SK-N-SH (cell line): ENCODE measurements around the gene ZNG1F.
"Not testable (repeated sequence)": the region's sequence is repeated elsewhere in the genome, so short reads cannot be mapped to it uniquely, and the experiment has no call there.

ENCODE experiments used
- CHD2 ChIP-seq: fragments of 150-350 bp; IDR thresholded peaks from 2 replicates; pipeline ENCODE4 v1.6.1; 2018; ENCODE audit warnings: low read length; ENCODE audit not compliant: partially characterized antibody
- ELF1 ChIP-seq: IDR thresholded peaks from 2 replicates; pipeline ENCODE4 v1.4.0; 2012
- EP300 ChIP-seq, 2 experiments: IDR thresholded peaks; 2 replicates each; pipeline versions ENCODE4 v1.4.0 to v1.6.1; 2012; ENCODE audit warnings: borderline replicate concordance in 1 of 2, low read depth in 1 of 2, low read length in 1 of 2
- NFIC ChIP-seq: IDR thresholded peaks from 2 replicates; pipeline ENCODE4 v1.4.0; 2012; ENCODE audit warnings: borderline replicate concordance
- POLR2AphosphoS5 ChIP-seq: IDR thresholded peaks from 2 replicates; pipeline ENCODE4 v1.6.1; 2012; ENCODE audit warnings: low read depth, low read length
- SMC3 ChIP-seq: IDR thresholded peaks from 2 replicates; pipeline ENCODE4 v1.6.1; 2012; ENCODE audit warnings: low read depth, low read length, improper control_type of control experiment
- TCF12 ChIP-seq: IDR thresholded peaks from 2 replicates; pipeline ENCODE4 v1.4.0; 2012
- TF ChIP-seq, protein P1 (sequence below): fragments of 200-600 bp; sonication (generic); IDR thresholded peaks from 2 replicates; pipeline ENCODE4 v1.6.1; 2017; ENCODE audit warnings: antibody characterized with exemption, mild to moderate bottlenecking, moderate library complexity
- TF ChIP-seq, protein P2 (sequence below): IDR thresholded peaks from 2 replicates; pipeline ENCODE4; 2012

DNA sequence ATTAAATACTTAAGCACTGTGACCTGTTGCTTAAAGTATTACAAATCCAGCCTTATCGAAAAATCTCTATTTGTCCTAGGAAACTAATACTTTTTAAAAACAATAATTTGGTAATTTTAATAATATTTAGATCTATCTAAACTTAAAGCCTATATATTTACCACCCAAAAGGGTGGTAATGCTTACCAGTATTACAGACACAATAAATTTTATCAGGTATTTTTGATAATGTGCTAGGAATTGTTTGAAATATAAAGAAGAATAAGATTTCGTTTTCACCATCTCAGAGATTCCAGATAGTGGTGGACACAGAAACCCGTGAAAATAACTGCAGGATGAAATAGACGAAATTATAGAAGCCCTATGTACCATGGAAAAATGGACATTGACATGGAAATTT, 68.4 kb downstream of the ZNG1F start:
- TF ChIP-seq, protein P1, sequence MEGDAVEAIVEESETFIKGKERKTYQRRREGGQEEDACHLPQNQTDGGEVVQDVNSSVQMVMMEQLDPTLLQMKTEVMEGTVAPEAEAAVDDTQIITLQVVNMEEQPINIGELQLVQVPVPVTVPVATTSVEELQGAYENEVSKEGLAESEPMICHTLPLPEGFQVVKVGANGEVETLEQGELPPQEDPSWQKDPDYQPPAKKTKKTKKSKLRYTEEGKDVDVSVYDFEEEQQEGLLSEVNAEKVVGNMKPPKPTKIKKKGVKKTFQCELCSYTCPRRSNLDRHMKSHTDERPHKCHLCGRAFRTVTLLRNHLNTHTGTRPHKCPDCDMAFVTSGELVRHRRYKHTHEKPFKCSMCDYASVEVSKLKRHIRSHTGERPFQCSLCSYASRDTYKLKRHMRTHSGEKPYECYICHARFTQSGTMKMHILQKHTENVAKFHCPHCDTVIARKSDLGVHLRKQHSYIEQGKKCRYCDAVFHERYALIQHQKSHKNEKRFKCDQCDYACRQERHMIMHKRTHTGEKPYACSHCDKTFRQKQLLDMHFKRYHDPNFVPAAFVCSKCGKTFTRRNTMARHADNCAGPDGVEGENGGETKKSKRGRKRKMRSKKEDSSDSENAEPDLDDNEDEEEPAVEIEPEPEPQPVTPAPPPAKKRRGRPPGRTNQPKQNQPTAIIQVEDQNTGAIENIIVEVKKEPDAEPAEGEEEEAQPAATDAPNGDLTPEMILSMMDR: not testable (repeated sequence)
- not testable (repeated sequence) for TF ChIP-seq POLR2AphosphoS5; SMC3; TCF12; ELF1; NFIC; EP300 (IDR thresholded peaks at IDR 0.05; ENCODE audit: borderline replicate concordance in 1 of 2, low read depth in 1 of 2, low read length in 1 of 2); CHD2
- TF ChIP-seq, protein P2, sequence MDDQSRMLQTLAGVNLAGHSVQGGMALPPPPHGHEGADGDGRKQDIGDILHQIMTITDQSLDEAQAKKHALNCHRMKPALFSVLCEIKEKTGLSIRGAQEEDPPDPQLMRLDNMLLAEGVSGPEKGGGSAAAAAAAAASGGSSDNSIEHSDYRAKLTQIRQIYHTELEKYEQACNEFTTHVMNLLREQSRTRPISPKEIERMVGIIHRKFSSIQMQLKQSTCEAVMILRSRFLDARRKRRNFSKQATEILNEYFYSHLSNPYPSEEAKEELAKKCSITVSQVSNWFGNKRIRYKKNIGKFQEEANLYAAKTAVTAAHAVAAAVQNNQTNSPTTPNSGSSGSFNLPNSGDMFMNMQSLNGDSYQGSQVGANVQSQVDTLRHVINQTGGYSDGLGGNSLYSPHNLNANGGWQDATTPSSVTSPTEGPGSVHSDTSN: not testable (repeated sequence)
